Right kidney (tissue), 1 donor: ENCODE results near the gene GRAMD1A.
"Not testable (repeated sequence)": the region's sequence is repeated elsewhere in the genome, so short reads cannot be mapped to it uniquely, and the experiment has no call there.

ENCODE experiments used
- DNase-seq: peaks from one replicate; pipeline ENCODE4 v3.0.0-alpha.2; 2016

The GRAMD1A gene

GRCh38 chr19:35002037-35002535 is 2.0 kb downstream of the GRAMD1A start:
- no peak for DNase-seq

GRCh38 chr19:35004517-35005255 is 4.6 kb downstream of the GRAMD1A start:
- DNase-seq: no peak

DNA sequence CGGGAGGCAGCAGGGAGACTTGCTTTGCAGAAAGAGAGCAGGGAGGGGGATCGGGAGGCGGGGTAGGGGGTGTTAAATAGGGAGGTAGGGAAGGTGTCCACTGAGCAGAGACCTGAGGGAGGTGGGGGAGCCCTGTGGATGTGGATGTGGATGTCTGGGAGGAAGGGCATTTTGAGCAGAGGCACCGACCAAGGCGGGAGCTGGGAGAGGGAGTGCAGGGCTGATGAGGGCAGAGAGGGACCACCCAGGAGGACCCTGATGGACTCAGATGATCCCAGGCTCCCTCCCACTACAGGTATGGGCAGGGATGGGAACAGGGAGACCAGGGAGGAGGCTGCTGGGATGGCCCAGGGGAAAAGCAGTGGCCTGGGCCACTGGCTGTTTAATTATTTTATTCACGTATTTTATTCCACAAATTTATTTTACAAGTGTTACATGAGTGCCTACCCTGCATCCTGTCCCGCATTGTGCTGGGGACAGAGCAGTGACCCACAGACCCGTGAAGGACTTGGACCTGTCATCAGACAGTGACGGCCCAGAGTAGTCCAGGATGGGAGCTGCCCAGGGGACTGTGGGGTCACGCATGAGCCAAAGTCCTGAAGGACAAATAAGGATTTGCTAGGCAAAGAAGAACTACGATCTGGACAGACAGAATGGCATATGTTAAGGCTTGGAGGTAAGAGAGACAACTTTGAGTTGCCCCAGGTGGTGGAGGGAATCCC is 5.3 kb downstream of the GRAMD1A start:
- no peak for DNase-seq

- DNase-seq: not testable (repeated sequence)
These were observed 5.9 kb downstream of the GRAMD1A start for GRCh38 chr19:35006007-35006341.

DNA sequence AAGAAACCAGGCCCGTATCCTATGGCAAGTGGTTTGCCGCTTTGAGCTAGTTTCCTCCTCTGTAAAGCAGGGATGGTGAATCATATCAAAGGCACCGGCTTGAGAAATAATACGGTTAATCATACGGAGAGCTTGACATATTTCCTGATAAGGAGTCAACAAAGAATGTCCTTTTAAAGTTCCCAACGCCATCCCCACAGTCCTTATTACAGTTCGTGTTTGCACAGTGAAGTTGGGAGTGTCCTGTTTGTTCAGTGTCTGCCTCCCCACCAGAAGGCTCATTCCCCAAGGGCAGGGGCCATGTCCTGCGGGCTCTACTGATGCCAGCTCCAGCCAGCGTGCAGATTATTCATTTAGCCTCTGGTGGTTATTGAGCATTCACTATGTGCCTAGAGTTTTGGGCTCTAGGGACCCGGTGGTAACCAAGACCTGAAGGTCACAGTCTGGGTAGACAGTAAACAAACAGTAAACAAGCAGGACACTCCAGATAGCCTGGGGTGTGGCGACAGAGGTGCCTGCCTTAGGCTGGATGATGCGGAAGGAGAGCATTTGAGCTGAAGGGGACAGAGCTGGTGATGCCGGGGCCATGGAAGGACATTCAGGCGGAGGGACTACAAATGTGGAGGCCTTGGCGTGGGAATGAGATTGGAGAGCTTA is 6.3 kb downstream of the GRAMD1A start:
- DNase-seq: no peak

GRCh38 chr19:35006999-35007365 is 6.9 kb downstream of the GRAMD1A start:
- no peak for DNase-seq

DNA sequence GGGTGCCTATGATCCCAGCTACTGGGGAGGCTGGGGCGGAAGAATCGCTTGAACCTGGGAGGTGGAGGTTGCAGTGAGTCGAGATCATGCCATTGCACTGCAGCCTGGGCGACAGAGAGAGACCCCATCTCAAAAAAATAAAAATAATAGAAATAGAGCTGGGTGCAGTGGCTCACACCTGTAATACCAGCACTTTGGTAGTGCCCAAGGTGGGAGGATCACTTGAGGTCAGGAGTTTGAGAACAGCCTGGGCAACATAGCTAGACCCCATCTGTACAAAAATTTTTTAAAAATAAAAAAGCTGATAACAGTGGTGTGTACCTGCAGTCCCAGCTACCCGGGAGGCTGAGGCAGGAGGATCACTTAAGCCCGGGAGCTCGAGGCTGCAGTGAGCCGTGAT is 7.3 kb downstream of the GRAMD1A start:
- not testable (repeated sequence) for DNase-seq

GRCh38 chr19:35008891-35009341 is 8.8 kb downstream of the GRAMD1A start:
- DNase-seq: no peak

GRCh38 chr19:35009424-35010415 is 9.6 kb downstream of the GRAMD1A start:
- no peak for DNase-seq

DNA sequence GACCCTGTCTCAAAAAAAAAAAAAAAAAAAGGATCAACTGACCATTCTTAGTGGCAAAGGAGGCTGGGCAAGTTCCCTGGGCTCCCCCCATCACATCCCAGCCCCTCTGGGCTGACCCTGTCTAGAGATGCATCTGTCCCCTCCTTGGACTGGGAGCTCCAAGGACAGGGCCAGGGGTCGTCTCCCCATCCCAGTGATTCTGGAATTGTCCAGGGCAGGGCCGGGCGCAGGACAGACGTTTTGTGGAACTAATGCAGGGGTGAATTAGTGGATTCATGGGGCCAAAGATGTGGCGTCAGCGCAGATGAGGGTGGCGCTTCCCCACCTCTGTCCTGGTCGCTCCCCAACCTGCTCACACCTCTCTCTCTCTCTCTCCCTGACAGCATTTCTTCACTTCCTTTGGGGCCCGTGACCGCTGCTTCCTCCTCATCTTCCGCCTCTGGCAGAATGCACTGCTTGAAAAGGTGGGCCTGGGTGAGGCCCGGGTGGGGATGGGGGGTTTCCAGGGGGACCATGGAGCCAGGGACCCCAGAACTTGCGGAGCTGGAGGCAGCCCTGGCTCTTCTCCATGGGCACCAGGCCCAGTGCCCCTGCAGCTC is 11.1 kb downstream of the GRAMD1A start:
- no peak for DNase-seq

DNA sequence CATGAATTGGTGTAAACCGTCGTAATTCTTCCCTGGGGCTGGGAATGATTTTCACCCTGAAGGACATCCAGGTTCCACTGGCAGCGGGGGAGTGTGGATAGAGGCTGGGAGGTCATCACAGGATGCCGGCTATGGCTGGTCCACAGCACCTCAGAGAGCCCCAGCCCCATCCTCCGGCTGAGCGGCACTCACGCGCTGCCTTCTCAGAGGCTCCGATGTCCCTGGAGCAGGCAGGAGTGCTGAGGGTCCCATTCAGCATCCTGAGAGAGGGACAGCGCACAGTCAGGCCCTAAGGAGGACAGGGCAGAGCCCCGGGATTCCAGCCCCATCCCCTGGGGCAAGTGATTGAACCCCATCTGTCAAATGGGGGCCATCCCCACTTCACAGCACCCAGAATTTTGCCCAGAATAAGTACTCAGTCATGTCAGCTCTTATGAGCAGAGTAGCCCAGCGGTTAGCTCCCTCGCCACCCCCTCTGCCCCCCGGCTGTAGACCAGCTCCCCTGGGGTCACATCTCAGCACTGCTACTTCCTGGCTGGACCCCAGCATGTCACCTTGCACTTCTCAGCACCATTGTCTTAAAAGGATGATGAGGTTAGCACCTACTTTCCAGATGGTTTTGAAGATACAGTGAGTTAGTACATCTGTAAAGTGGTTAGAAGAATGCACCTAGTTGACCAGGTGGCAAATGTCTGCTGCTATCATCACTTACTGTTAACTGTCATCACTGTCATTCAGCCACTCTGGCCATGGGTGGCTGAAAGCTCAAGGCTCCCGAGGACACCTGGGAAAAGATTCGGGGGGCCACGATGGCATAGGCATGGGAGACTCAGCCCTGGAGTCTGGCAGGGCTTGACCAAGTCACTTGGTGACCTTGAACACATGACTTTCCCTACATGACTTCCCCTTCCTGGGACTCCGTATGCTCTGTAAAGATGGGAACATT is 11.9 kb downstream of the GRAMD1A start:
- DNase-seq: no peak

DNA sequence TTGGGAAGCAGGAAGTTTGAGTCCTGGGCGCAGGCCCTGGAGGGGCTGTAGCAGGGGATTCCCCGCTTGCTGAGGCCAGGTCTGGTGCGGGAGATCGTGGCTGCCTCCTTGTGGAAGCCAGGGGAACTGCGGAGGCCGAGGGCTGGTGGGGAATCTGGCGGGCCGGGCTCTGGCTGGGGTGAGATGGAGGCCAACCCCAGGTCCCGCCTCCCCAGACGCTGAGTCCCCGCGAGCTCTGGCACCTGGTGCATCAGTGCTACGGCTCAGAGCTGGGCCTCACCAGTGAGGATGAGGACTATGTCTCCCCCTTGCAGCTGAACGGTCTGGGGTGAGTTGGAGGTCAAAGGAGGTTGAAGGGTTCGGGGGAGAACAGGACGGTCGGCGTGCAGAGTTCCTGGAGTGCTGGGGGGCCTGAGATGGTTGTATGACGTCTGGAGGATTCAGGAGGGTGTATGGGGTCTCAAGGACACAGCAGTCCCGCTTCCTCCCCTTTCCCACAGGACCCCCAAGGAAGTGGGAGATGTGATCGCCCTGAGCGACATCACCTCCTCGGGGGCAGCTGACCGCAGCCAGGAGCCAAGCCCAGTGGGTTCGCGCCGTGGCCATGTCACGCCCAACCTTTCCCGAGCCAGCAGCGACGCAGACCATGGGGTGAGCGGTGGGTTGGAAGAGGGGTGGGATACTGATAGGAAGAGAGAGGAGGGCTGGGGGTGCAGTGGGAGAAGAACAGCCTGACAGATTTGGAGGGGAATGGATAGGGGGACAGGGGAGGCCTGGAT is 13.1 kb downstream of the GRAMD1A start:
- peak; percentile 65 for DNase-seq

- DNase-seq: no peak
These were observed 14.0 kb downstream of the GRAMD1A start for GRCh38 chr19:35013820-35014754.

DNA sequence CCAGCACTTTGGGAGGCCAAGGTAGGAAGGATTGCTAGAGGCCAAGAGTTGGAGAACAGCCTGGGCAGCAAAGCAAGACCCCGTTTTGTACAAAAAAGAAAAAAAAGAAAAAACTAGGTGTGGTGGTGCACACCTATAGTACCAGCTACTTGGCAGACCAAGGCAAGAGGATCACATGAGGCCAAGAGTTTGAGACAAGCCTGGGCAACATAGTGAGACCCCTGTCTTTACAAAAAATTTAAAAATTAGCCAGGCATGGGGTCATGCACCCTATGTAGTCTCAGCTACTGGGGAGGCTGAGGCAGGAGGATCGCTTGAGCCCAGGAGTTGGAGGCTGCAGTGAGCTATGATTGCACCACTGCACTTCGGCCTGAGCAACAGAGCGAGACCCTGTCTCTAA is 14.7 kb downstream of the GRAMD1A start:
- DNase-seq: not testable (repeated sequence)

GRCh38 chr19:35015270-35015953 is 15.3 kb downstream of the GRAMD1A start:
- no peak for DNase-seq

DNA sequence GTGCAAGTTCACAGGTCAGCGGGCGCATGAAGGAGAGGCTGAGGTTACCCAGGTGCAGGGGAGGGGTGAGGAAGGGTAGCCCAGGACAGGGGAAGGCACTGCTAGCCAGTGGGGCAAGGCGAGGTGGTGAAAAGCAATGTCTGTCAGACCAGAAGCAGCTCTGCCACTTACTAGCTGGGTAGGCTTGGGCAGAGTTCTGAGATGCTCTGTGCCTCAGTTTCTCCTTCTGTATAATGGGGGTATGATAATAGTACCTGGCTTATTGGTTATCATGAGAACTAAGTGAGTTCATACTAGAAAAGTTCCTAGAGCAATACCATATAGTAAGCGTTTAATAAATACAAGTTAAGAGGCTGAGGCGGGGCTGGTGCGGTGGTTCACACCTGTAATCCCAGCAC is 15.8 kb downstream of the GRAMD1A start:
- no peak for DNase-seq

DNA sequence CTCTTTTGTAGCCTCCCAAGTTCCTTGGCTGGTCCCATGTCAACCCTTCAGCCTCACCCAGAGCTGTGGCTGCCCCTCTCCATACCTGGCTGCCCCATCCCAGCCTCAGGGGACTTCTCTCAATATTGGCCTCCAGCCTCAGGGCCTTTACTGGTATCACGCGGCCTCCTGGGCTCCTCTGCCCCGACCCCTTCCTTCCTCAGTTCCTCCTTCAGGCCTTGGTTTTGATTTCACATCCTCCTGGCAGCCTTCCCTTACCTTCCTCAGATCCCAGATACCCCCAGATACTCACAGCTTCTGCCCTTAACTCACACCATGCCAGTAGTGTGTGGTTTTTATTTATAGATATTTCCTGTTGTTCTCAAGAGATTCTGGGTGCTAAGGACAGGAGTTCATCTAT is 17.4 kb downstream of the GRAMD1A start:
- no peak for DNase-seq

- DNase-seq: no peak
These were observed 18.3 kb downstream of the GRAMD1A start for GRCh38 chr19:35018379-35018778.
